Pancreas (tissue), 10 donors: ENCODE data around the gene MACROD2. TPM values are rescaled to one million over a fixed set of nuclear protein-coding genes. Genes with fewer than 3 reads are reported as not detected.

Source experiments
- ATAC-seq, 4 donors: fragments of 200-7000 bp; cut with Tn5 transposase; one replicate each; pipeline versions ENCODE4 v1.8.0 to v1.9.1; 2020; ENCODE audit warnings: mild to moderate bottlenecking in 4 of 4, moderate library complexity in 4 of 4
- DNase-seq, 6 donors: peaks; one replicate each; pipeline ENCODE4 v3.0.0-alpha.2; 2020
- FAIRE-seq: peaks from 2 replicates; lab custom pipeline; 2012; peaks lifted over from hg19 to GRCh38; lab: Jason Lieb, UNC
- H3K27ac ChIP-seq, 4 donors: fragments of 200-600 bp; sonication (generic); 1 replicate in 3 of 4; 2 replicates in 1 of 4; pipeline versions ENCODE4 v1.5.0 to v1.8.0; 2020
- H3K27me3 ChIP-seq, 4 donors: fragments of 200-600 bp; one replicate each; pipeline ENCODE4 v1.8.0; 2021
- H3K36me3 ChIP-seq, 3 donors: fragments of 200-600 bp; sonication (generic) in 1 of 3; one replicate each; pipeline versions ENCODE4 v1.5.0 to v1.8.0; 2020 to 2021
- H3K4me1 ChIP-seq, 3 donors: fragments of 200-600 bp; one replicate each; pipeline ENCODE4 v1.8.0; 2021
- H3K4me3 ChIP-seq, 4 donors: fragments of 200-600 bp; sonication (generic) in 2 of 4; one replicate each; pipeline versions ENCODE4 v1.5.0 to v1.8.0; 2020 to 2021
- H3K9me3 ChIP-seq, 4 donors: fragments of 200-600 bp; one replicate each; pipeline ENCODE4 v1.8.0; 2021
- whole genome bisulfite sequencing, 2 donors: extraction: QIAGEN DNeasy Blood & Tissue Kit; methylation state at CpG; one replicate each; pipeline ENCODE4 v1.1.7; 2013; 5-methylcytosine and 5-hydroxymethylcytosine counted together
- intact Hi-C, 3 donors: fragments of 100-400 bp; cut with DNase I; formaldehyde crosslinking; loops; one replicate each; pipeline versions ENCODE4 v1.11.1 to v1.14.2; 2022
- polyA plus RNA-seq, 2 donors: library from polyadenylated mRNA; stranded (reverse); fragments of 200-250 nt; gene quantifications; one replicate each; pipeline ENCODE4 v1.2.3, GENCODE V29; 2013
- total RNA-seq, 6 donors: library from RNA; stranded (reverse); fragmentation: NEBNext Ultra II Directional in 4 of 6; extraction: Animal tissue kit (Norgen Biotek cat#: 25700) in 4 of 6; gene quantifications; one replicate each; pipeline versions ENCODE4 v1.2.1 to v1.2.4, GENCODE V29; 2021 to 2023
- TF ChIP-seq, protein P1 (sequence below), 4 donors: fragments of 200-600 bp; sonication (generic) in 3 of 4; IDR thresholded peaks; one replicate each; pipeline versions ENCODE4 v1.5.0 to v1.8.0; 2021; ENCODE audit warnings: antibody characterized with exemption in 4 of 4
- donor health status: healthy with polysubstance abuse.
- donor health status: DM: no; HTN: no; CAD: no; lungs with moderate emphysema.
- donor health status: DM: no; HTN: no; CAD: no.
- donor health status: control.
- donor health status: control.
- donor health status: Bipolar disorder and iron deficiency.
- donor health status: DM: yes; HTN: yes; CAD: no.
- donor health status: DM: no; HTN: no; CAD: no.
- donor health status: DM: no; HTN: no; CAD: no.
- donor health status: DM: yes; HTN: yes; CAD: no.

The MACROD2 gene
- total and polyA plus RNA-seq, 8 donors: 1.7 to 4.9 (median 2.7) TPM

GRCh38 chr20:15632680-15633079 lies 1637.4 kb downstream of the MACROD2 start:
- Histone ChIP-seq H3K4me3 (no peak overlapping the region), H3K4me1 (peaks cover 0 to 3% (median 2%) of the 10 kb centered on the region in 3 donors), H3K36me3 (no peaks in the 10 kb centered on the region), H3K9me3 (no peaks in the 10 kb centered on the region), H3K27me3 (no peaks in the 10 kb centered on the region), H3K27ac (no peak overlapping the region)
- FAIRE-seq: no peak
- intact Hi-C loops: loop anchor here in 1 of 3 donors (10.0 kb wide), 1 partner anchor 58 kb away; no protein-coding TSS in a partner anchor
- 71 to 79% methylated on average over 3 of the region's 3 CpGs for WGBS, 2 donors
- no peak for DNase-seq
- ATAC-seq: no peak
- TF ChIP-seq, protein P1, sequence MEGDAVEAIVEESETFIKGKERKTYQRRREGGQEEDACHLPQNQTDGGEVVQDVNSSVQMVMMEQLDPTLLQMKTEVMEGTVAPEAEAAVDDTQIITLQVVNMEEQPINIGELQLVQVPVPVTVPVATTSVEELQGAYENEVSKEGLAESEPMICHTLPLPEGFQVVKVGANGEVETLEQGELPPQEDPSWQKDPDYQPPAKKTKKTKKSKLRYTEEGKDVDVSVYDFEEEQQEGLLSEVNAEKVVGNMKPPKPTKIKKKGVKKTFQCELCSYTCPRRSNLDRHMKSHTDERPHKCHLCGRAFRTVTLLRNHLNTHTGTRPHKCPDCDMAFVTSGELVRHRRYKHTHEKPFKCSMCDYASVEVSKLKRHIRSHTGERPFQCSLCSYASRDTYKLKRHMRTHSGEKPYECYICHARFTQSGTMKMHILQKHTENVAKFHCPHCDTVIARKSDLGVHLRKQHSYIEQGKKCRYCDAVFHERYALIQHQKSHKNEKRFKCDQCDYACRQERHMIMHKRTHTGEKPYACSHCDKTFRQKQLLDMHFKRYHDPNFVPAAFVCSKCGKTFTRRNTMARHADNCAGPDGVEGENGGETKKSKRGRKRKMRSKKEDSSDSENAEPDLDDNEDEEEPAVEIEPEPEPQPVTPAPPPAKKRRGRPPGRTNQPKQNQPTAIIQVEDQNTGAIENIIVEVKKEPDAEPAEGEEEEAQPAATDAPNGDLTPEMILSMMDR (IDR thresholded peaks at IDR 0.05): no peak

GRCh38 chr20:15634102-15634501 lies 1638.8 kb downstream of the MACROD2 start:
- H3K27me3 ChIP-seq: no peaks in the 10 kb centered on the region
- no peak overlapping the region for H3K27ac ChIP-seq
- FAIRE-seq (no peak), ATAC-seq (no peak), DNase-seq (no peak)
- TF ChIP-seq, protein P1 (IDR thresholded peaks at IDR 0.05): no peak
- peaks cover 0 to 6% (median 5%) of the 10 kb centered on the region in 3 donors for H3K4me1 ChIP-seq
- no peak overlapping the region for H3K4me3 ChIP-seq
- no peaks in the 10 kb centered on the region for H3K36me3 ChIP-seq
- H3K9me3 ChIP-seq: no peaks in the 10 kb centered on the region
- 79 to 85% methylated on average over 2 of the region's 2 CpGs for WGBS, 2 donors
- intact Hi-C loops: loop anchor here in 1 of 3 donors (10.0 kb wide), 1 partner anchor 59 kb away; no protein-coding TSS in a partner anchor

DNA sequence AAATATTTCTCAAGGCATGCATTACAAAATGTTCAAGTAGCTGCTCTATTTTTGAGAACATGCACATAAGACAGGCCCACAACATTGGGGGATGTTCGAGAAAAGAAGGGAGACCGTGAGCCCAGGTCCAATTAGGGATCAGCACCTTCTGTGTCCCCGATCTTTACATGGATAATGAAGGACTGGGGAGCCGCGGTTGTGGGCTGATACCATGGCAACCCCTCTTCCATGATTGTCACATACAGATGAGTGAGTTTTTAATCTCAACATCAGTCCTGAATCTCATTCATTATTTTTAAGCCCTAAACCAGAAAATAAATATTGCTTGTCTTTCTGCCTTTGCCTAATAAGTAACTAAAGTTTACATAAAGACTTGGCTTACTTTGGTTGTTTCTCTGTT lies 1642.2 kb downstream of the MACROD2 start:
- intact Hi-C loops: loop anchor here in 1 of 3 donors (10.0 kb wide), 1 partner anchor 63 kb away; no protein-coding TSS in a partner anchor
- Histone ChIP-seq H3K9me3 (no peaks in the 10 kb centered on the region), H3K4me3 (no peak overlapping the region), H3K27ac (no peak overlapping the region), H3K36me3 (no peaks in the 10 kb centered on the region), H3K4me1 (peaks cover 0 to 6% (median 5%) of the 10 kb centered on the region in 3 donors), H3K27me3 (no peaks in the 10 kb centered on the region)
- no peak for FAIRE-seq
- ATAC-seq: peak in 1 of 4 donors; percentile 22
- 45 to 56% methylated on average over 5 of the region's 5 CpGs for whole genome bisulfite sequencing, 2 donors
- TF ChIP-seq, protein P1 (IDR thresholded peaks at IDR 0.05): no peak
- DNase-seq: no peak

GRCh38 chr20:15637950-15638754 lies 1642.8 kb downstream of the MACROD2 start:
- 25 to 26% methylated on average over 5 of the region's 5 CpGs for WGBS, 2 donors
- H3K4me1 ChIP-seq: peaks cover 0 to 6% (median 5%) of the 10 kb centered on the region in 3 donors
- H3K27ac ChIP-seq: no peak overlapping the region
- H3K9me3 ChIP-seq: no peaks in the 10 kb centered on the region
- H3K4me3 ChIP-seq: no peak overlapping the region
- TF ChIP-seq, protein P1 (IDR thresholded peaks at IDR 0.05): no peak
- FAIRE-seq (no peak), DNase-seq (peak in 1 of 6 donors; percentile 15), ATAC-seq (peak in 2 of 4 donors; percentile 77 to 85)
- H3K36me3 ChIP-seq: no peaks in the 10 kb centered on the region
- intact Hi-C loops: loop anchor here in 1 of 3 donors (10.0 kb wide), 1 partner anchor 63 kb away; no protein-coding TSS in a partner anchor
- no peaks in the 10 kb centered on the region for H3K27me3 ChIP-seq
